Measurements from ENCODE around the gene MEGF9.

DNA sequence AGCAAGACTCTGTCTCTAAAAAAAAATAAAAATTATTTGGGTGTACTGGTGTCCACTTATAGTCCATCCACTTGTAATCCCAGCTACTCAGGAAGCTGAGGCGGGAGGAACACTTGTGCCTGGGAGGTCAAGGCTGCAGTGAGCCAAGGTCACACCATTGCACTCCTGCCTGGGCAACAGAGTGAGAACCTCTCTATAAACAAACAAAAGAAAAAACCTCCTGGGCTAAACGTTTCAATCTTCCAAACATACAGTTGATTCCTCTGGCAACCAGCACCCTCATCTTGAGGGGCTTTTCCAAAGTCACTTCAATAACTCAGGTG lies 120.4 kb downstream of the MEGF9 start:
- no peak for TF ChIP-seq CTCF (IDR thresholded peaks at IDR 0.05)
- no peak for TF ChIP-seq POLR2AphosphoS5 (IDR thresholded peaks at IDR 0.05)
- TF ChIP-seq POLR2A (IDR thresholded peaks at IDR 0.05), result no peak

Measured in gastroesophageal sphincter (tissue), 3 donors.